Upper lobe of left lung (tissue), 6 donors: ENCODE data around the gene BACE1. TPM values are rescaled to one million over a fixed set of nuclear protein-coding genes. Genes with fewer than 3 reads are reported as not detected.
"Not testable (repeated sequence)": the region's sequence is repeated elsewhere in the genome, so short reads cannot be mapped to it uniquely, and the experiment has no call there.

Experiments used
- ATAC-seq, 2 donors: fragments of 200-7000 bp; cut with Tn5 transposase; one replicate each; pipeline ENCODE4 v1.9.1; 2022; ENCODE audit warnings: mild to moderate bottlenecking in 2 of 2, moderate library complexity in 2 of 2; ENCODE audit not compliant: low FRiP score in 2 of 2
- DNase-seq, 2 donors: peaks; one replicate each; pipeline ENCODE4 v3.0.0-alpha.2; 2019 to 2020
- H3K27ac ChIP-seq, 4 donors: fragments of 200-600 bp; sonication (generic); one replicate each; pipeline ENCODE4 v1.5.1; 2016 to 2019
- H3K27me3 ChIP-seq, 4 donors: fragments of 200-600 bp; sonication (generic); one replicate each; pipeline ENCODE4 v1.5.1; 2017 to 2019
- H3K36me3 ChIP-seq, 4 donors: fragments of 200-600 bp; sonication (generic); one replicate each; pipeline ENCODE4 v1.5.1; 2016 to 2019
- H3K4me1 ChIP-seq, 4 donors: fragments of 200-600 bp; sonication (generic); one replicate each; pipeline ENCODE4 v1.5.1; 2018 to 2019
- H3K4me3 ChIP-seq, 4 donors: fragments of 200-600 bp; sonication (generic); one replicate each; pipeline ENCODE4 v1.5.1; 2017 to 2019; ENCODE audit warnings: mild to moderate bottlenecking in 2 of 4, moderate library complexity in 1 of 4
- H3K9me3 ChIP-seq, 4 donors: fragments of 200-600 bp; sonication (generic); one replicate each; pipeline ENCODE4 v1.5.1; 2018 to 2019
- CTCF ChIP-seq, 6 experiments: fragments of 450-650 bp in 4 of 6; fragments of 200-600 bp in 2 of 6; sonication (generic) in 2 of 6; IDR thresholded peaks; one replicate each; pipeline ENCODE4 v1.5.1; 2016 to 2019; ENCODE audit warnings: antibody characterized with exemption in 6 of 6
- EP300 ChIP-seq, 4 donors: sonication (generic); formaldehyde crosslinking; IDR thresholded peaks; one replicate each; pipeline ENCODE4 v1.5.1; 2017; ENCODE audit warnings: antibody characterized with exemption in 4 of 4, control low read depth in 2 of 4
- POLR2A ChIP-seq, 4 donors: fragments of 450-650 bp; IDR thresholded peaks; one replicate each; pipeline ENCODE4 v1.5.1; 2016 to 2017; ENCODE audit warnings: antibody characterized with exemption in 4 of 4, mild to moderate bottlenecking in 2 of 4
- POLR2AphosphoS5 ChIP-seq, 2 donors: sonication (generic); formaldehyde crosslinking; IDR thresholded peaks; one replicate each; pipeline ENCODE4 v1.5.1; 2017; ENCODE audit warnings: antibody characterized with exemption in 2 of 2
- WGBS, 2 donors: methylation state at CpG; one replicate each; pipeline ENCODE4 v1.1.5; 2017 to 2018; 5-methylcytosine and 5-hydroxymethylcytosine counted together
- total RNA-seq, 6 donors: library from RNA; depleted of rRNA in 4 of 6; stranded (reverse); fragments of >200 nt in 4 of 6; gene quantifications; one replicate each; pipeline versions ENCODE4 v1.1.0 to v1.2.1, GENCODE V29; 2016 to 2021
- donor health status: DM: no; HTN: no; CAD: no; lungs with moderate emphysema.
- donor health status: DM: no; HTN: yes; CAD: no; lungs with severe emphysema.

The BACE1 gene
- total RNA-seq, 6 donors from 2014 or later, result 11.1 to 37.9 (median 25.5) TPM

DNA sequence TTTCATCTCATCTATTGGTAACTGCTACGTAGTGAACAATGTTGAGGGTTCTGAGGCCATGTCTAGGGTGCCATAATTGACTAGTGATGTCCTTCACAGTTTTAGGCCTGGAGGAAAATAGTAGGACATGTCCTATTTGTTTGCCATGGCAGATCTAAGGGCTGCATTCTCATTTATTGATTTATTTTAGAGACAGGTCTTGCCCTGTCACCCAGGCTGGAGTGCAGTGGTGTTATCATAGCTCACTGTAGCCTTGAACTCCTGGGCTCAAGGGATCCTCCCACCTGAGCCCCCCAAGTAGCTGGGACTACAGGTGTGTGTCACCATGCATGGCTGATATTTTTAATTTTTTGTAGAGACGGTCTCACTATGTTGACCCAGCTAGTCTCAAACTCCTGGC is 16.8 kb upstream of the BACE1 start:
- 50 to 94% methylated on average over 2 of the region's 2 CpGs for WGBS, 2 donors
- no peak for ATAC-seq
- H3K4me3 ChIP-seq, result no peak overlapping the region

DNA sequence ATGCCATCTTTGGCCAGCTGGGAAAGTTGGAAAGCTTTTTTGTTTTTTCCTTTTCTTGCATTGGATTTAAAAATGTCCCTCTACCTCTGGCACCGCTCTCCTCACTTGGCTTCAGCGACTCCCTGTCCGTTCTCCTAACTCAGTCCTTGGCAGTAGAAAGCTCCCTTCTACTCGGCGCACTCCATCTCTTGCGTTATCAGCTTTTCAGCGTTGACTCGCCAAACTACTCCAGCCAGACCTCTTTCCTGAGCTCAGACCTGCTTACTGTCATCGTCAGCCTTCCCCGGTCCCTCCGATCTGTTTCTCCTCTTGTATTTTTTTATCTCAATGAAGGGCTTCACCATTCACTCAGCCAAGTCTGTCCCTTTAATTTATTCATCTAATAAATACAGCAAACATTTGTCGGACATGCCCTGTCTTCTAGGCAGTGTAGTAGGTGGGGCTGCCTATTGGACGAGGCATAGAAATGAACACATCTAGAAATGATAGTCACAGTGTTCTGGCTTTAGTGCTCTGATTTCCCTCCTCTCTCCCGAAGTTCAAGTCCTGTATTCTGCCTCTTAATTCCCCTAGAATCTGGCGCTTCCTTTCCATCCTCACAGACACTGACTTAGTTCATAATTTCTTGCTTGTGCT is 12.4 kb upstream of the BACE1 start:
- Histone ChIP-seq H3K27ac (peak overlapping the region; percentile 86 to 90 (median 88)), H3K4me1 (peaks cover 8 to 15% (median 9%) of the 10 kb centered on the region in 4 donors), H3K27me3 (no peaks in the 10 kb centered on the region), H3K36me3 (no peaks in the 10 kb centered on the region), H3K9me3 (no peaks in the 10 kb centered on the region), H3K4me3 (peak overlapping the region; percentile 55 to 92 (median 82))
- DNase-seq, result peak in 1 of 2 donors; percentile 33
- TF ChIP-seq CTCF (IDR thresholded peaks at IDR 0.05), result no peak
- no peak for TF ChIP-seq POLR2A (IDR thresholded peaks at IDR 0.05)
- TF ChIP-seq POLR2AphosphoS5 (IDR thresholded peaks at IDR 0.05), result no peak
- no peak for TF ChIP-seq EP300 (IDR thresholded peaks at IDR 0.05)
- WGBS, 2 donors, result 8 to 11% methylated on average over 15 of the region's 15 CpGs
- peak; percentile 56 to 67 for ATAC-seq

More for the DNA sequence above, 16.8 kb upstream of the BACE1 start:
- no peak for DNase-seq
- H3K27me3 ChIP-seq, result no peaks in the 10 kb centered on the region
- no peak overlapping the region for H3K27ac ChIP-seq
- H3K4me1 ChIP-seq, result peaks cover 8 to 15% (median 9%) of the 10 kb centered on the region in 4 donors
- TF ChIP-seq EP300 (IDR thresholded peaks at IDR 0.05) (no peak), CTCF (IDR thresholded peaks at IDR 0.05) (no peak), POLR2A (IDR thresholded peaks at IDR 0.05) (no peak), POLR2AphosphoS5 (IDR thresholded peaks at IDR 0.05) (no peak)
- peaks cover 0 to 9% (median 4%) of the 10 kb centered on the region in 4 donors for H3K36me3 ChIP-seq
- no peaks in the 10 kb centered on the region for H3K9me3 ChIP-seq

- Histone ChIP-seq H3K36me3 (no peaks in the 10 kb centered on the region), H3K27ac (peak within 1 kb of the TSS; percentile 86 to 90 (median 88)), H3K4me3 (peak within 1 kb of the TSS; percentile 55 to 92 (median 82)), H3K27me3 (no peaks in the 10 kb centered on the region), H3K9me3 (no peaks in the 10 kb centered on the region), H3K4me1 (peaks cover 8 to 15% (median 9%) of the 10 kb centered on the region in 4 donors)
- TF ChIP-seq POLR2A (IDR thresholded peaks at IDR 0.05), result peak in 2 of 4 donors; percentile 50 to 67
- TF ChIP-seq CTCF (IDR thresholded peaks at IDR 0.05), result peak in 1 of 6 experiments; percentile 8
- TF ChIP-seq EP300 (IDR thresholded peaks at IDR 0.05), result no peak
- TF ChIP-seq POLR2AphosphoS5 (IDR thresholded peaks at IDR 0.05), result peak; percentile 69 to 76
- 0 to 1% methylated on average over 33 to 54 of the region's 64 CpGs for WGBS, 2 donors
- ATAC-seq (peak; percentile 98), DNase-seq (peak; percentile 95 to 97)
Measured at GRCh38 chr11:117327567-117328374, 11.7 kb upstream of the BACE1 start, which contains the start of gene CEP164. Gene CEP164, plus strand, starts transcription at chr11:117327854. Its CDS starts 10,733 bp downstream, at chr11:117338587.

DNA sequence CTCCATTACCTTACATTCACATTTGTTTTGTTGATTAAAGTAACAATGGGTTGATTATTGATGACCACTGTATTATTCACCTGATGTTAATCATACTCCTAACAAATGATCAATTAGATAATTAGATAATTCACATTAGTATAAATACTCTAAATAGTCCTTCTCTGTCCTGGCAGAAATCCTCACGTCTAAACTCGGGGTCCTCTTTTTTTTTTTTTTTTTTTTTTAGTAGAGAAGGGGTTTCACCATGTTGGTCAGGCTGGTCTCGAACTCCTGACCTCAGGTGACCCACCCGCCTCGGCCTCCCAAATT is 11.2 kb upstream of the BACE1 start:
- Histone ChIP-seq H3K4me1 (peaks cover 8 to 15% (median 9%) of the 10 kb centered on the region in 4 donors), H3K4me3 (peak overlapping the region in 3 of 4 donors; percentile 78 to 92 (median 85)), H3K27ac (peak overlapping the region; percentile 86 to 90 (median 88))
- not testable (repeated sequence) for H3K9me3 ChIP-seq, ATAC-seq, H3K36me3 ChIP-seq, DNase-seq, H3K27me3 ChIP-seq
- WGBS, 2 donors, result 7 to 10% methylated on average over 5 of the region's 5 CpGs

- Histone ChIP-seq H3K27ac (no peak overlapping the region), H3K4me3 (no peak overlapping the region), H3K36me3 (no peaks in the 10 kb centered on the region), H3K27me3 (no peaks in the 10 kb centered on the region), H3K9me3 (no peaks in the 10 kb centered on the region), H3K4me1 (peaks cover 17 to 21% (median 19%) of the 10 kb centered on the region in 4 donors)
- ATAC-seq (no peak), DNase-seq (no peak)
- 83% methylated on average over 5 of the region's 5 CpGs for WGBS, 2 donors
- no peak for TF ChIP-seq POLR2A (IDR thresholded peaks at IDR 0.05)
- no peak for TF ChIP-seq CTCF (IDR thresholded peaks at IDR 0.05)
- no peak for TF ChIP-seq POLR2AphosphoS5 (IDR thresholded peaks at IDR 0.05)
- no peak for TF ChIP-seq EP300 (IDR thresholded peaks at IDR 0.05)
Measured at GRCh38 chr11:117319214-117319840, 3.3 kb upstream of the BACE1 start.
